ENCODE measurements around the gene CD209. TPM values are rescaled to one million over a fixed set of nuclear protein-coding genes. Genes with fewer than 3 reads are reported as not detected.

Gene CD209
- total RNA-seq, 6 experiments from 2014 or later, result not detected

DNA sequence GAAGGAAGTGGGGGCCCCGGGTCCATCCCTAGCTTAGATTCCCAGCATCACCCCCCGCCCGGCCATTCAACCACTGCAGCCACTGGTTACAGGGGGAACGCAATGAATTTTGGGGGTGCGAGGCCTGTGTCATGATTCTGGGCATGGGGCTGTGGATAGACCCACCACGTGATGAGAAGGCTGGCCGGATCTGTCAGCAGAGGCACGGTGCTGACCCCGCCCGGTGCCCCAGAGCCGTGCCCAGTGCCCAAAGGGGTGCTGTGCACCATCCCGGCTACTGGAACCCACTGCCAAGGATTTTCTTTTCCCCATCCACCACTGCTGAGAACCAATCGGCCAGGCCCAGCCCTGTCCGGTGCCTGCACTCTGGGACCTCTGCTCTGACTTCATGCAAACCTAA lies 43.1 kb upstream of the CD209 start:
- Mint-ChIP-seq H3K4me3 (no peak overlapping the region), H3K4me1 (ENCODE audit: low read depth) (peaks cover 14% of the 10 kb centered on the region), H3K9me3 (no peaks in the 10 kb centered on the region; the same call in 1 of the 2 replicates), H3K36me3 (ENCODE audit: low read depth) (peaks cover 4% of the 10 kb centered on the region; the same call in 1 of the 2 replicates), H3K27me3 (ENCODE audit: insufficient read depth) (peaks cover 28% of the 10 kb centered on the region), H3K27ac (no peak overlapping the region)
- TF ChIP-seq, protein P1, sequence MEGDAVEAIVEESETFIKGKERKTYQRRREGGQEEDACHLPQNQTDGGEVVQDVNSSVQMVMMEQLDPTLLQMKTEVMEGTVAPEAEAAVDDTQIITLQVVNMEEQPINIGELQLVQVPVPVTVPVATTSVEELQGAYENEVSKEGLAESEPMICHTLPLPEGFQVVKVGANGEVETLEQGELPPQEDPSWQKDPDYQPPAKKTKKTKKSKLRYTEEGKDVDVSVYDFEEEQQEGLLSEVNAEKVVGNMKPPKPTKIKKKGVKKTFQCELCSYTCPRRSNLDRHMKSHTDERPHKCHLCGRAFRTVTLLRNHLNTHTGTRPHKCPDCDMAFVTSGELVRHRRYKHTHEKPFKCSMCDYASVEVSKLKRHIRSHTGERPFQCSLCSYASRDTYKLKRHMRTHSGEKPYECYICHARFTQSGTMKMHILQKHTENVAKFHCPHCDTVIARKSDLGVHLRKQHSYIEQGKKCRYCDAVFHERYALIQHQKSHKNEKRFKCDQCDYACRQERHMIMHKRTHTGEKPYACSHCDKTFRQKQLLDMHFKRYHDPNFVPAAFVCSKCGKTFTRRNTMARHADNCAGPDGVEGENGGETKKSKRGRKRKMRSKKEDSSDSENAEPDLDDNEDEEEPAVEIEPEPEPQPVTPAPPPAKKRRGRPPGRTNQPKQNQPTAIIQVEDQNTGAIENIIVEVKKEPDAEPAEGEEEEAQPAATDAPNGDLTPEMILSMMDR (IDR thresholded peaks at IDR 0.05), result no peak
- no peak for DNase-seq

DNA sequence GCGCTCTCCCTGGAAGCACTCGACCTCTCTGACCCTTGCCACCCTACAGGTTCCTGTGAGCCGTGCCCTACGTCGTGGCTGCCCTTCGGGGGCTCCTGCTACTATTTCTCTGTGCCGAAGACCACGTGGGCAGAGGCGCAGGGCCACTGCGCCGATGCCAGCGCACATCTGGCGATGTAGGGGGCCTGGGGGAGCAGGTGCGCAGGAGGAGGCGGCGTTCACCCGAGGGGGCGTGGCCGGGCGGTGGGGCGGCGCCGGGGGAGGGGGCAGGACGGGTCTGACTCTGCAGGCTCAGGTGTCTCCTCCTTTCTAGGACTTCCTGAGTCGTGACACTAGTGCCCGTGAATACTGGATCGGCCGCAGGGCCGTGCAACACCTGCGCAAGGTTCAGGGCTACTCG lies 42.1 kb upstream of the CD209 start:
- Mint-ChIP-seq H3K4me1 (ENCODE audit: low read depth) (peaks cover 12% of the 10 kb centered on the region), H3K36me3 (ENCODE audit: low read depth) (peaks cover 4% of the 10 kb centered on the region; the same call in 1 of the 2 replicates), H3K27me3 (ENCODE audit: insufficient read depth) (peaks cover 28% of the 10 kb centered on the region), H3K27ac (no peak overlapping the region), H3K4me3 (no peak overlapping the region), H3K9me3 (no peaks in the 10 kb centered on the region; the same call in 1 of the 2 replicates)
- DNase-seq, result no peak
- TF ChIP-seq, protein P1 (IDR thresholded peaks at IDR 0.05), result no peak

DNA sequence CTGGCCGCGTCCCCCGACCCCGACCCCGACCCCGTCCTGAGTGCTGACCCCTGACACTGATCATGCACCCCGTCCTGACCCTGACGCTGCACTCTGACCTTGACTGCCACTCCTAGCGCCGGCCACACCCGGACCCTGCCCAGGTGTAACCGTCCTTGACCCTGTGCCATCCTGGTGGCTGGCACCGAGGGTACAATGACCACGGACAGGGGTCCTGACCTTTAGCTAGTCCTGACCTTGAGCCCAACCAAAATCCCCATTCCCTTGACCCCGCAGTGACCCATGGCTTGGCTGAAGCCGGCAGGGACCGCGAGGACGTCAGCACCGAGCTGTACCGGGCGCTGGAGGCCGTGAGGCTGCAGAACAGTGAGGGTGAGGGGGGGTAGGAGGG lies 41.6 kb upstream of the CD209 start:
- TF ChIP-seq, protein P1 (IDR thresholded peaks at IDR 0.05), result no peak
- H3K27ac Mint-ChIP-seq, result no peak overlapping the region
- H3K36me3 Mint-ChIP-seq (ENCODE audit: low read depth), result peaks cover 4% of the 10 kb centered on the region; the same call in 1 of the 2 replicates
- no peak for DNase-seq
- peaks cover 17% of the 10 kb centered on the region for H3K4me1 Mint-ChIP-seq (ENCODE audit: low read depth)
- no peak overlapping the region for H3K4me3 Mint-ChIP-seq
- H3K9me3 Mint-ChIP-seq, result no peaks in the 10 kb centered on the region; the same call in 1 of the 2 replicates
- peaks cover 31% of the 10 kb centered on the region for H3K27me3 Mint-ChIP-seq (ENCODE audit: insufficient read depth)

DNA sequence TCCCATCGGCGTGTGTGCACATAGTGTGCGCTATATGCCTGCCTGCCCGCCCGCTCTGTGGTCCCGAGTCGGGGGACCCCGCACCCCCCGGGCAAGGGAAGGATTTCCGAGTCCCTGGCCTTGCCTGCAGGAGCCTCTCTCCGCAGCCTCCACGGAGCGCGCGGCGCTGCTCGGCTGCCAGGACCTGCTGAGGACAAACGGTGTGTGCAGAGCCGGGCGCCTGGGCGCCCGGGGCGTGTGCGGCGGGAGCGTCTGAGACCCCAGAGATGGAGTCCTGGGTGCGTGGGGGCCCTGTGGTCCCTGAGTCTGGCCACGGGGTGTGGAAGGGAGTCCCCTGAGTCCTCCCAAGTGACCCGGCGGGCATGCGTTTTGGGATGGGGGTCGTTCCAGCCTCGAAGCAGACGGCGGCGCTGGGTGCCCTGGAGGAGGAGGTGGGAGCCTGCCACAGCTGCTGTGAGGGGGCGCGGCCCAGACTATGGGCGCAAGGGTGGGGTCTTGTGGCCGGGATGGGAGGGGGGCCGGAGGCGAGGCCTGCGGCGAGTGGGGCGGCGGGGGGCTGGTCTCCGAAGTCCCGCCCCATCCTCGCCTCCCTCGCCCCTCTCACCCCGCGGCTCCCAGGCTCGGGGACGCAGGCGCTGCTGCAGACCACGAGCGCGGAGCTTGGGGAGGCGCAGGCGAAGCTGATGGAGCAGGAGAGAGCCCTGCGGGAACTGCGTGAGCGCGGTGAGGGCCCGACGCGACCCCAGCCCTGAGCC lies 41.0 kb upstream of the CD209 start:
- H3K36me3 Mint-ChIP-seq (ENCODE audit: low read depth), result no peaks in the 10 kb centered on the region
- H3K27me3 Mint-ChIP-seq (ENCODE audit: insufficient read depth), result peaks cover 33% of the 10 kb centered on the region
- H3K27ac Mint-ChIP-seq, result no peak overlapping the region
- H3K4me3 Mint-ChIP-seq, result no peak overlapping the region
- H3K9me3 Mint-ChIP-seq, result no peaks in the 10 kb centered on the region; the same call in 1 of the 2 replicates
- H3K4me1 Mint-ChIP-seq (ENCODE audit: low read depth), result peaks cover 20% of the 10 kb centered on the region
- TF ChIP-seq, protein P1 (IDR thresholded peaks at IDR 0.05), result no peak
- no peak for DNase-seq

DNA sequence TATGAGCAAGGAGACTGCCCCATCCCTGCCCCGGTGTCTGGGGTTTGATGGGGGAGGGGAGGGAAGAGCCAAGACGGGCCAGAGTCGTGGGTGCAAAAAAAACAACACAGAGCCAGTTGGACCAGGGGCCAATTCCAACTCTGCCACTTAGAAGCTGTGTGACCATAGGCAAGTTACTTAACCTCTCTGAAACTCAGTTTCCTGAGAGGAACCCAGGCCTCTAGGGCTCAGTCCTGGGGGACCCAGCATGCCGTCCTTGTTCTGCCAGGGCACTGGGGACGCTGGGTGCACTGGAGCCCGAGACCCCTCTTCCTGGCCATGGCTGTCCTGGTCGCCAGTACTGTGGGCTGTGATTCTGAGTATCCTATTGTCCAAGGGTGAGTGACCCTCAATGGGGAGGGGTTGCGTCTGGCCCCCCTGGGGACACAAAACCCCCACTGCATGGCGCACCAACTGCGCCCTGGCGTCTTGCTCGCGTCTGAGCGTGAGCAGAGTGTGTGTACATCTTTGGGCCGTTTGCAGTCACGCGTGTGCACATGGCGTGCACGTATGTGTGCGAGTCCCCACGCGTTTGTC lies 40.4 kb upstream of the CD209 start:
- peaks cover 19% of the 10 kb centered on the region for H3K4me1 Mint-ChIP-seq (ENCODE audit: low read depth)
- H3K9me3 Mint-ChIP-seq, result no peaks in the 10 kb centered on the region; the same call in 1 of the 2 replicates
- DNase-seq, result no peak
- H3K36me3 Mint-ChIP-seq (ENCODE audit: low read depth), result no peaks in the 10 kb centered on the region
- no peak overlapping the region for H3K27ac Mint-ChIP-seq
- peaks cover 38% of the 10 kb centered on the region for H3K27me3 Mint-ChIP-seq (ENCODE audit: insufficient read depth)
- TF ChIP-seq, protein P1 (IDR thresholded peaks at IDR 0.05), result no peak
- no peak overlapping the region for H3K4me3 Mint-ChIP-seq

Measured in HFFc6 (cell line).